ENCODE results near the gene MPIG6B.

The MPIG6B gene

DNA sequence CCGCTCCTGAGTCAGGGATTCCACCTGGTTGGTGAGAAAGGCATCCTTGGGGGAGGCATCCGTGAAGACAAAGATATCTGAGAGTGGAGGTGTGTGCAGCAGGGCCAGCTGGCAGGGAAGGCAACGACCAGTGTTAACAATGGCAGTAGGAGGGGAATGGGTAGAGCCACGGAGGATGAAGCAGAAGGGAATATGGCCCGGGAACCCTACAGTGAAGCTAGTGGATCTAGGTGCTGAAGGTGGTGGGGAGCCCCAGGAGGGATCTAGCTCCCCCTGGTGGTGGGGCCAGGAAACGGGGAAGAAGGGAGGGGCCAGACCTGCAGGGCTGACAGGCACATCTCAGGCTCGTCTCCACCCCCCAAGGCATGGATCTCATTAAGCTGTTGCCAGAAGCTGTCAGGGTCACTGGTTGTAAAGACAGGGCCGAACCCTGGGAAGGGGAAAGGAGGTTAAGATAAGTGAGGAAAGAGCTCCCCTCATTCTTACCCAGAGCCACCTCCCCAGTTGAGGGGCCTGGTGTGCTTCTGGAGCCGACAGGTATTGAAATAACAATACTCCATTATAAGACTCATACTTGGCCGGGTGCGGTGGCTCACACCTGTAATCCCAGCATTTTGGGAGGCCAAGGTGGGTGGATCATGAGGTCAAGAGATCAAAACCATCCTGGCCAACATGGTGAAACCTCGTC lies 46.7 kb downstream of the MPIG6B start:
- peak; percentile 64 for DNase-seq

DNA sequence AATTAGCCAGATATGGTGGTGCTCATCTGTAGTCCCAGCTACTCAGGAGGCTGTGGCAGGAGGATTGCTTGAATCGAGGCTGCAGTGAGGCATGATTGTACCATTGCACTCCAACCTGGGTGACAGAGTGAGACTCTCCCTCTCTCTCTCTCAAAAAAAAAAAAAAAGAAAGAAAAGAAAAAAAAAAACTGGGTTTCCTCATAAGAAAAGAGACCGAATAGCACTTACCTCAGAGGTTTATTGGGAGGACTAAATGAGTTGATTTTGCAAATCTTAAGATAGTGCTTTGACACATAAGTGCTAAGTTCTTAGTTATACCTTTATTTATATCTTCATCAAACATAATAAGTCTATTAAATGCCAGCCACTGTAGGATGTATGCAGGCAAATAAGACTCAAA lies 47.7 kb downstream of the MPIG6B start:
- DNase-seq = no peak

DNA sequence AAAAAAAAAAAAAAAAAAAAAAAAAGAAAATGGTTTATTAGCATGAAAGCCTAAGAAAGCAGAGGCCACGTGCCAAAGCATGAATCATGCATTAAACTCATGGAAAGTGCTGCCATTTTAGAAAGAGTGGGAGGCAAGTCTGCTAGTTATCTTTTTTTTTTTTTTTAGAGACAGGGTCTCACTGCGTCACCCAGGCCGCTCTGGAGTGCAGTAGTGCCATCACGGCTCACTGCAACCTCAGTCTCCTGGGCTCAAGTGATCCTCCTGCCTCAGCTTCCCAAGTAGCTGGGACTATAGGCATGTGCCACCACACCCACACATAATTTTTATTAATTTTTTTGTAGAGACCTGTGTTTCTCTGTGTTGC lies 48.8 kb downstream of the MPIG6B start:
- no peak for DNase-seq

DNA sequence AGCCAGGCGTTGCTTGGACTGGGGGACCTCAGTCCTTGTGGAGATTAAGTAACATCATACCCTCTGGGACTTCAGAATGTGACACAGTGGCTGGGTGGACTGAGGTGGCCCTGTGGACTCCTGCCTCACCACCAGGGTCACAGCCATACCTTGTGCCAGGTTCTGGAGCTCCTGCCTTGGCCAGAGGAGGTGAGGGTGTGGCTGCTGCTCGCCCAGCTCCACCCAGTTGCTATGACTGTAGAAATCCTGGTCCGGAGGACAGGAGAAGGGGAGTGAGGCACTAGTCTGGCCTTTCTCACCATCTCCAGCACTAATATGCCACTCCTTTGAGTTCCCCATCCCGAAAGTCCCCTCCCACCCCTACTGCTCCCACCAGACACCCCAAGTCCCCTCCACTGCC lies 52.0 kb downstream of the MPIG6B start:
- DNase-seq = no peak

DNA sequence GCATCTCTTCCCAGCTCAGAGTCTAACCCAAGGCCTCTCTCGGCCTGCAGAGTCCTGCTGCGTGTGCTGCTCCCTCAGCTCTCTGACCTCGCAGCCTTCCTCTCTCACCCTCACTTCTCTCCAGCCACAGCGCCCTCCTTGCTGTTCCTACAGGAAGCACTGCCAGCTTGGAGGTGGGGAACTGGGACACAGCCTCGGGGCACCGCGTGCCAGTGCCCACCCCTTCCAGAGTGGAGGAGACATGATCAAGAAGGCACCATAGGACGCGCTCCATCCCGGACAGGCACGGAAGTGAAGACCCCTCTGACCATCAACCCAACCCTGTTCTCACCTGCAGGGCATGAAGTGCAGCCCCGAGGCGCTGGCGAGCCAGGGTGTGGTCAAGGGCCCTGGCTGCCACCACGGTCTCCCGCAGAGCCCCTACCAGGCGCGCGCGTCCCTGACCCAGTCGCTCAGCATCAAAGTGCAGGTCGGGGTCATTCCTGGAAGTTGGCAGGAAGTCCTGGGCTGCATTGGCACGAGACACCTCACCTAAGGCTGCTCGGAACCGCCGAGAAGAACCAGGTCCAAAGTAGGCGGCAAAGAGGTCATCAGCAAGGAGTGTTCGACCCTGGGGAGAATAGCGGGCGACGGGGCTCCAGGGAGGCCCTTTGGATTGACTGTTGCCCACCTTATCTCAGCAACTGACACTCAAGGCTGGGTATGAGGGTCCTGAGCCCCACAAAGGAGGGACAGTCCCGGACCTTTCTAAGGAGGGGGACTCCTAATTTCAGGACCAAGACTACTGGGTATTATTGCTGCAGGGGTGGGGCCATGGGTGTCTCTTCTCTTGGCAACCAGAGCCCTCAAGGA lies 52.7 kb downstream of the MPIG6B start:
- DNase-seq = no peak

Measured in NCI-H2029 (cell line).